Muscle layer of duodenum (tissue), 2 donors: ENCODE data around the gene ARL2.

Experiments used
- H3K27ac ChIP-seq: one replicate; pipeline ENCODE4 v1.7.0; 2013; ENCODE audit warnings: mild to moderate bottlenecking, low read length
- H3K27me3 ChIP-seq: one replicate; pipeline ENCODE4 v1.7.0; 2013; ENCODE audit warnings: low read depth, mild to moderate bottlenecking, control low read depth, low read length
- H3K36me3 ChIP-seq, 2 donors: one replicate each; pipeline ENCODE4 v1.7.0; 2013; ENCODE audit warnings: low read length in 2 of 2, control low read depth in 1 of 2, mild to moderate bottlenecking in 1 of 2; ENCODE audit not compliant: insufficient read depth in 2 of 2, control insufficient read depth in 1 of 2
- H3K4me1 ChIP-seq, 2 donors: one replicate each; pipeline ENCODE4 v1.7.0; 2013; ENCODE audit warnings: low read length in 2 of 2, mild to moderate bottlenecking in 2 of 2, control low read depth in 1 of 2, moderate library complexity in 1 of 2; ENCODE audit not compliant: insufficient read depth in 2 of 2, control insufficient read depth in 1 of 2
- H3K4me3 ChIP-seq, 2 donors: one replicate each; pipeline ENCODE4 v1.7.0; 2013; ENCODE audit warnings: low read length in 2 of 2, low read depth in 1 of 2, mild to moderate bottlenecking in 1 of 2
- H3K9me3 ChIP-seq, 2 donors: one replicate each; pipeline ENCODE4 v1.7.0; 2013; ENCODE audit warnings: low read length in 2 of 2, control low read depth in 1 of 2, mild to moderate bottlenecking in 1 of 2; ENCODE audit not compliant: control insufficient read depth in 1 of 2
- donor health status: healthy.

The ARL2 gene

DNA sequence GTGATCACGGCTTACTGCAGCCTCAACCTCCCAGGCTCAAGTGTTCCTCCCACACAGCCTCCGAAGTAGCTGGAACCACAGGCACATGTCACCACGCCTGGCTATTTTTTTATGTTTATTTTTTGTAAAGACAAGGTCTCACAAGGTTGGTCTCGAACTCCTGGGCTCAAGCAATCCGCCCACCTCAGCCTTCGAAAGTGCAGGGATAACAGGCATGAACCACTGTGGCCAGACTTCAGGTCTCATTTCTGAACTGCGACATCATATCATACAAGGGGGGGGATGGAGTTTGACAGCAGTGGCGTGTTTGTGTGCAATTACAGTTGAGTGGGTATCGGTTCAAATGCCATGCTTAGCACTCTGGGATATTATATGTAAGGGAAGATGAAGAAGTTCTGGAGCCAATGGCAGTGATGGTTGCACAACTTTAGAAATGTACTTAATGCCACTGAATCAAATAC is 37.5 kb downstream of the ARL2 start:
- Histone ChIP-seq H3K27ac (no peak overlapping the region), H3K4me1 (peaks cover 0 to 16% of the 10 kb centered on the region in 2 donors), H3K4me3 (no peak overlapping the region), H3K36me3 (no peaks in the 10 kb centered on the region), H3K27me3 (no peaks in the 10 kb centered on the region), H3K9me3 (no peaks in the 10 kb centered on the region)

- Histone ChIP-seq H3K4me3 (no peak overlapping the region), H3K36me3 (no peaks in the 10 kb centered on the region), H3K9me3 (no peaks in the 10 kb centered on the region), H3K27ac (no peak overlapping the region), H3K4me1 (no peaks in the 10 kb centered on the region), H3K27me3 (no peaks in the 10 kb centered on the region)
Measured at GRCh38 chr11:65053827-65054508, 40.0 kb downstream of the ARL2 start.

- Histone ChIP-seq H3K36me3 (no peaks in the 10 kb centered on the region), H3K4me1 (no peaks in the 10 kb centered on the region), H3K9me3 (no peaks in the 10 kb centered on the region), H3K27me3 (no peaks in the 10 kb centered on the region), H3K4me3 (no peak overlapping the region), H3K27ac (no peak overlapping the region)
Measured at GRCh38 chr11:65055538-65055937, 41.6 kb downstream of the ARL2 start.

GRCh38 chr11:65056999-65057398 is 43.0 kb downstream of the ARL2 start:
- H3K4me3 ChIP-seq = no peak overlapping the region
- no peaks in the 10 kb centered on the region for H3K4me1 ChIP-seq
- H3K9me3 ChIP-seq = no peaks in the 10 kb centered on the region
- no peaks in the 10 kb centered on the region for H3K27me3 ChIP-seq
- no peaks in the 10 kb centered on the region for H3K36me3 ChIP-seq
- H3K27ac ChIP-seq = no peak overlapping the region

- Histone ChIP-seq H3K4me3 (no peak overlapping the region), H3K27me3 (no peaks in the 10 kb centered on the region), H3K4me1 (no peaks in the 10 kb centered on the region), H3K36me3 (no peaks in the 10 kb centered on the region), H3K9me3 (no peaks in the 10 kb centered on the region), H3K27ac (no peak overlapping the region)
Measured at GRCh38 chr11:65057526-65057925, 43.6 kb downstream of the ARL2 start.

- no peak overlapping the region for H3K4me3 ChIP-seq
- no peaks in the 10 kb centered on the region for H3K4me1 ChIP-seq
- H3K27me3 ChIP-seq = no peaks in the 10 kb centered on the region
- H3K36me3 ChIP-seq = no peaks in the 10 kb centered on the region
- no peak overlapping the region for H3K27ac ChIP-seq
- H3K9me3 ChIP-seq = no peaks in the 10 kb centered on the region
Measured at GRCh38 chr11:65058012-65058411, 44.1 kb downstream of the ARL2 start.

DNA sequence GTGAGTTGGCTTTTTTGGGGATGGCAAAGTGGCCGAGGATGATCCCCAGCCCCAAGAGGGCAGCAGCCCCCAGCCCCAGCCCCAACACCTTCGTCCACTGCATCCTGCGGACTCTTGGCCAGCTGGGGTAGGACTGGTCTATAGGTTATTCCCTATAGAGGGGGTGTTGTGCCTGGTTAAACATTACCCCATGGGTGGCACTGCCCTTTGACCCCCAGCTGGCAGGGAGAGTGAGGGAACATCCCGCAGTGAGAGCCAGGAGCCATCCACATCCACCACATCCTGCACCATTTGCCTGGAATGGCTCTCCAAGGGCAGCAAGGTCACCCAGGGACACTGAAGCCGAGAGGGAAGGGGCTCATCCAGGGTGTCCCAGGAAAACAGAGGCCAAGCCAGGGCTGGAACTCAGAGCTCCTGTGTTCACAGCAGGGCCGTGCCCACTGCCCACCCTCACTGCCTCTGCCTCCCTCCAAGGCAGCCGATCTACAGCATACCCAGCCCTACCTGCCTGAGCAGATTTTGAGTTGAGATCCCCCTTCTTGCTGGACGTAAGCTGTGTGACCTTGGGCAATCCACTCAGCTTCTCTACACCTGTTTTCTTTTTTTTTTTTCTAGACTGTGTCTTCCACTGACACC is 44.6 kb downstream of the ARL2 start, which contains the start of gene NAALADL1:
Gene NAALADL1, minus strand, starts transcription at position 135 of the 636 bp plus-strand sequence. Its CDS starts 32 bp downstream, at position 103.
- no peaks in the 10 kb centered on the region for H3K27me3 ChIP-seq
- H3K4me3 ChIP-seq = no peak within 1 kb of the TSS
- H3K4me1 ChIP-seq = no peaks in the 10 kb centered on the region
- H3K36me3 ChIP-seq = no peaks in the 10 kb centered on the region
- no peak within 1 kb of the TSS for H3K27ac ChIP-seq
- no peaks in the 10 kb centered on the region for H3K9me3 ChIP-seq

DNA sequence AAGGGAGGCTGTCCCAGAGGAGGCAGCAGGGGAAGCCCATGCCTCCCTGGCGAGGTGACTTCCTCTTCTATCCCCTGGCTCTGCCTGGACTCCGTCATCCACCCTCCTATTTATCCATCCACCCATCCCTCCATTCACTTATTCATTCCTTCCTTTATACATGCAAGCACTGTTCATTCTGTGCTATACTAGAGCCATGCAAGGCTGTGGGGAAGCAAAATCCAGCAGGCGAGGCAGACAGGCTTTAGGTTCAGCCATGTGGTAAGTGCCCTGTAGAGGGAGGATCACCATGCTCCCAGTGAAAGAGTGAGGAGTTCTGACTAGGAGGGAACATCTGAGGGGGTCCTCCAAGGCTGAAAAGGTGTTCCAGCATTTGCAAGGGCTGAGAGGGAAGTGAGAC is 45.6 kb downstream of the ARL2 start:
- Histone ChIP-seq H3K27ac (no peak overlapping the region), H3K36me3 (no peaks in the 10 kb centered on the region), H3K4me1 (no peaks in the 10 kb centered on the region), H3K9me3 (no peaks in the 10 kb centered on the region), H3K27me3 (no peaks in the 10 kb centered on the region), H3K4me3 (no peak overlapping the region)

GRCh38 chr11:65059959-65060824 is 46.2 kb downstream of the ARL2 start:
- Histone ChIP-seq H3K36me3 (no peaks in the 10 kb centered on the region), H3K4me3 (no peak overlapping the region), H3K9me3 (no peaks in the 10 kb centered on the region), H3K4me1 (no peaks in the 10 kb centered on the region), H3K27ac (no peak overlapping the region), H3K27me3 (no peaks in the 10 kb centered on the region)

DNA sequence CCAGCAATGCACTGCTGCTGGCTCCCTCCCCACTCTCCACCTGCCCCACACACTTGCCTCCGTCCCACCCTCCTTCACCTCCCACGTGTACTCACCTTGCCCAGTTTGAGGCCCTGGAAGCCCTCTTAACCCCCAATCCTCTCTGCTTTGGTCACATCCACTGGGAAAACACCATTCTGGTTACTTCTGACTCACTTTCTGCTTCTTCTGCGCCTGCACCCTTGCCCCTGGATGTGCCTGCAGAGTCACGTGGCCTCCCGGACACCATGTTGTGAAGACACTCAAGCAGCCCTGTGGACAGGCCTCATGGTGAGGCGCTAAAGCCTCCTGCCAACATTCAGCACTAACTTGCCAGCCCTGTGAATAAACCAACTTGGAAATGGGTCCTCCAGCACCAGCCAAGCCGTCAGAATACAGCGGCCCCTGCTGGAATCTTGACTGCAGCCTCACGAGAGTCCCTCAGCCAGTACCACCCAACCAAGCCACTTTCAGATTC is 47.0 kb downstream of the ARL2 start:
- no peaks in the 10 kb centered on the region for H3K9me3 ChIP-seq
- H3K27ac ChIP-seq = no peak overlapping the region
- H3K4me3 ChIP-seq = no peak overlapping the region
- no peaks in the 10 kb centered on the region for H3K27me3 ChIP-seq
- H3K4me1 ChIP-seq = no peaks in the 10 kb centered on the region
- H3K36me3 ChIP-seq = no peaks in the 10 kb centered on the region

- Histone ChIP-seq H3K4me3 (no peak overlapping the region), H3K27ac (no peak overlapping the region), H3K36me3 (no peaks in the 10 kb centered on the region), H3K27me3 (no peaks in the 10 kb centered on the region), H3K4me1 (no peaks in the 10 kb centered on the region), H3K9me3 (no peaks in the 10 kb centered on the region)
Measured at GRCh38 chr11:65063532-65063931, 49.6 kb downstream of the ARL2 start.
